B cell (primary cell): ENCODE results near the gene PAX6. TPM values are rescaled to one million over a fixed set of nuclear protein-coding genes. Genes with fewer than 3 reads are reported as not detected.

Experiments
- ATAC-seq: fragments of 200-7000 bp; cut with Tn5 transposase; one replicate; pipeline ENCODE4 v1.10.0; 2021; ENCODE audit warnings: low read depth, mild to moderate bottlenecking, moderate number of reproducible peaks, moderate library complexity
- CTCF ChIA-PET: fragments of 350-600 bp; sonication (Branson Sonifier 250); formaldehyde crosslinking; loops from one replicate; lab custom pipeline; 2021; ENCODE audit warnings: antibody characterized with exemption, inconsistent platforms; lab: Charles Lee
- POLR2A ChIA-PET: fragments of 350-600 bp; sonication (Branson Sonifier 250); formaldehyde crosslinking; loops from one replicate; lab custom pipeline; 2021; ENCODE audit warnings: antibody characterized with exemption; lab: Charles Lee
- DNase-seq: peaks from one replicate; pipeline ENCODE4 v3.0.0; 2013
- H2AFZ ChIP-seq: 2 replicates; pipeline ENCODE4 v1.6.1; 2012; ENCODE audit warnings: mild to moderate bottlenecking, low read depth, low read length; ENCODE audit not compliant: insufficient read depth, poor library complexity, severe bottlenecking
- H3K27ac ChIP-seq, 2 donors: 1 replicate in 1 of 2; 2 replicates in 1 of 2; pipeline ENCODE4 v1.5.1; 2012 to 2013; ENCODE audit warnings: low read length in 2 of 2, mild to moderate bottlenecking in 2 of 2, moderate library complexity in 1 of 2
- H3K27me3 ChIP-seq, 4 experiments: fragments of 200-600 bp in 1 of 4; sonication (generic) in 1 of 4; replicated peaks in 1 of 4; 1 replicate in 2 of 4; 2 replicates in 2 of 4; pipeline versions ENCODE4 v1.6.1 to v1.7.0; 2013 to 2016; ENCODE audit warnings: low read length in 3 of 4, mild to moderate bottlenecking in 2 of 4, mixed read lengths in 1 of 4, moderate library complexity in 1 of 4; ENCODE audit not compliant: insufficient read depth in 4 of 4, control insufficient read depth in 3 of 4; ENCODE audit errors: control extremely low read depth in 1 of 4
- H3K36me3 ChIP-seq, 2 experiments: replicated peaks in 1 of 2; 1 replicate in 1 of 2; 2 replicates in 1 of 2; pipeline versions ENCODE4 v1.6.1 to v1.7.1; 2013; ENCODE audit warnings: low read length in 1 of 2; ENCODE audit not compliant: insufficient read depth in 2 of 2, control insufficient read depth in 1 of 2; ENCODE audit errors: control extremely low read depth in 1 of 2, extremely low read depth in 1 of 2
- H3K4me1 ChIP-seq, 2 donors: fragments of 200-600 bp in 1 of 2; sonication (generic) in 1 of 2; 1 replicate in 1 of 2; 2 replicates in 1 of 2; pipeline versions ENCODE4 v1.5.1 to v1.6.1; 2013 to 2017; ENCODE audit warnings: low read length in 2 of 2; ENCODE audit not compliant: control insufficient read depth in 2 of 2, insufficient read depth in 2 of 2
- H3K4me2 ChIP-seq: replicated peaks from 2 replicates; pipeline ENCODE3; 2012; ENCODE audit warnings: mild to moderate bottlenecking, low read depth, low read length; ENCODE audit not compliant: poor library complexity, severe bottlenecking
- H3K4me3 ChIP-seq, 5 experiments: fragments of 200-600 bp in 1 of 5; sonication (generic) in 1 of 5; 1 replicate in 3 of 5; 2 replicates in 2 of 5; pipeline versions ENCODE4 v1.5.1 to v1.7.0; 2011 to 2016; ENCODE audit warnings: low read length in 4 of 5, mild to moderate bottlenecking in 4 of 5, low read depth in 2 of 5, control low read depth in 1 of 5, moderate library complexity in 1 of 5; ENCODE audit not compliant: insufficient read depth in 1 of 5; ENCODE audit errors: control extremely low read depth in 1 of 5, extremely low read depth in 1 of 5
- H3K79me2 ChIP-seq: fragments of 200-600 bp; sonication (generic); one replicate; pipeline ENCODE4 v1.6.0; 2016; ENCODE audit warnings: low read length; ENCODE audit not compliant: control insufficient read depth, insufficient read depth
- H3K9ac ChIP-seq: fragments of 200-600 bp; sonication (generic); 2 replicates; pipeline ENCODE4 v1.6.1; 2017; ENCODE audit warnings: mild to moderate bottlenecking, low read length, moderate library complexity
- H3K9me3 ChIP-seq, 3 donors: one replicate each; pipeline versions ENCODE4 v1.6.1 to v1.7.1; 2013; ENCODE audit warnings: low read length in 2 of 3; ENCODE audit not compliant: control insufficient read depth in 2 of 3, insufficient read depth in 1 of 3; ENCODE audit errors: control extremely low read depth in 1 of 3
- H4K20me1 ChIP-seq: 2 replicates; pipeline ENCODE4 v1.6.0; 2012; ENCODE audit warnings: mild to moderate bottlenecking, low read length; ENCODE audit not compliant: insufficient read depth, control insufficient read depth, poor library complexity, severe bottlenecking
- H3K27ac Mint-ChIP-seq: one replicate; pipeline ENCODE4 v1.8.0; 2021; ENCODE audit warnings: mixed read lengths
- H3K27me3 Mint-ChIP-seq: one replicate; pipeline ENCODE4 v1.8.0; 2021; ENCODE audit warnings: mixed read lengths
- H3K4me1 Mint-ChIP-seq: one replicate; pipeline ENCODE4 v1.8.0; 2021; ENCODE audit warnings: mixed read lengths
- H3K4me3 Mint-ChIP-seq: one replicate; pipeline ENCODE4 v1.8.0; 2021; ENCODE audit warnings: mixed read lengths
- H3K9me3 Mint-ChIP-seq: one replicate; pipeline ENCODE4 v1.8.0; 2022; ENCODE audit warnings: mixed read lengths; ENCODE audit not compliant: insufficient read depth
- CTCF ChIP-seq: fragments of 200-600 bp; IDR thresholded peaks from one replicate; pipeline ENCODE4 v1.8.0; 2022; ENCODE audit warnings: antibody characterized with exemption, mild to moderate bottlenecking
- EZH2 ChIP-seq: IDR thresholded peaks from 2 replicates; pipeline ENCODE4 v1.6.1; 2012; ENCODE audit warnings: borderline replicate concordance, low read depth, mild to moderate bottlenecking, moderate library complexity, low read length; ENCODE audit not compliant: insufficient read depth, poor library complexity, severe bottlenecking
- WGBS: methylation state at CpG from one replicate; pipeline ENCODE4 v1.1.5; 2013; ENCODE audit warnings: missing lambda C conversion rate; ENCODE audit not compliant: insufficient coverage; 5-methylcytosine and 5-hydroxymethylcytosine counted together
- intact Hi-C: fragments of 100-400 bp; cut with micrococcal nuclease; formaldehyde crosslinking; loops from one replicate; pipeline ENCODE4 v1.10.0; 2022
- polyA plus RNA-seq: library from polyadenylated mRNA; depleted of rRNA; stranded (reverse); fragments of >200 nt; gene quantifications from 2 replicates; pipeline ENCODE4 v1.2.3, GENCODE V29; 2012
- total RNA-seq, 2 donors: library from RNA; stranded (reverse); fragments of 120-200 nt in 1 of 2; gene quantifications; 1 replicate in 1 of 2; 2 replicates in 1 of 2; pipeline versions ENCODE4 v1.2.3 to v1.2.4, GENCODE V29; 2013 to 2022

PAX6 gene
- total and polyA plus RNA-seq, 2 donors (not counting 1 experiment from before 2014, with no cell fraction given), result not detected

DNA sequence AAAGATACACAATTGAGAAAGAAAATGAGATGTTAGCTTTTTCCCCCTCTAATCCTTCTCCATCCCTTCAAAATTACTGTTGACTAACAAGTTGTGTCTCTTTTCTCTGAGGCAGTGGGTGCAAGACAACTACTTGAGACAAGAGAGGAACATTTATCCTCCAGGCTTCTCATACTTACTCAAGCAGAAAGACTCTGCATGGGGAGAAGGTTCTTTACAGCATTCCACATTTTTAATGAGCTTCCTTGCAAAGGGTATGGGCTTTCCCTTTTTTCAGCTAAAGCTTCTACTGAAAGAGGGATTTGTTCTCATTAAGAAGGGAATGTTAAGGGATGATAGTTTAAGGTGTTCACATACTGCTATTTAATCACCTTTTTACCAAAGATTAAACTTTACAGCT is 47.8 kb downstream of the PAX6 start:
- TF ChIP-seq EZH2, result no peak
- no peak for TF ChIP-seq CTCF
- ChIA-PET POLR2A (no interaction called here), CTCF (no interaction called here)
- H2AFZ ChIP-seq, result no peak overlapping the region
- no peaks in the 10 kb centered on the region for H3K9me3 ChIP-seq
- no peaks in the 10 kb centered on the region for H3K27me3 ChIP-seq
- ATAC-seq (no peak), DNase-seq (no peak)
- Mint-ChIP-seq H3K4me3 (no peak overlapping the region), H3K9me3 (no peaks in the 10 kb centered on the region), H3K4me1 (no peaks in the 10 kb centered on the region), H3K27me3 (no peaks in the 10 kb centered on the region), H3K27ac (no peak overlapping the region)
- H3K4me1 ChIP-seq, result no peaks in the 10 kb centered on the region
- no peak overlapping the region for H3K4me3 ChIP-seq
- no peaks in the 10 kb centered on the region for H3K79me2 ChIP-seq
- no peak overlapping the region for H3K4me2 ChIP-seq
- H3K36me3 ChIP-seq, result no peaks in the 10 kb centered on the region
- H3K27ac ChIP-seq, result no peak overlapping the region
- intact Hi-C loops, result no loop called here
- H3K9ac ChIP-seq, result no peak overlapping the region
- H4K20me1 ChIP-seq, result no peaks in the 10 kb centered on the region

DNA sequence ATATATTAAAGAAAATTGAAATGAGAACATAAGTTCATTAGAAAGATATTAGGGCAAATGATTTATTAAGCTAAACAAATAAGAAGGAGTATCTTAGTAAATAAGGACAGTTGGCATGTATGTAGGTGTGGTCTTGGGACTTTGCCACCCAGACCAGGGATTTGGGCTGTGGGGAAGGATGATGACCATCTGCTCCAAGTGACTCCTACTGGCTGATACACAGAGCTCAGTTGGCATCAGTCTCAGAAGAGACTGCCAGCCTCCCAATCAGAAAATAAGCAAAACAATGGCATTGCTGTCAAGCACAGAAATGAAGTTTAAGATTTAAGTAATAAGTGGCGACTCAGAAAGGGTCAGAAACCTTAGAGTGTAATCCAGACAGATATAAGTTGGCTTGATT is 49.5 kb downstream of the PAX6 start:
- Histone ChIP-seq H3K27me3 (no peaks in the 10 kb centered on the region), H3K9me3 (no peaks in the 10 kb centered on the region), H3K27ac (no peak overlapping the region), H3K79me2 (no peaks in the 10 kb centered on the region), H3K9ac (no peak overlapping the region), H3K36me3 (no peaks in the 10 kb centered on the region), H3K4me1 (no peaks in the 10 kb centered on the region), H3K4me3 (no peak overlapping the region), H4K20me1 (no peaks in the 10 kb centered on the region), H3K4me2 (no peak overlapping the region), H2AFZ (no peak overlapping the region)
- no peak for TF ChIP-seq EZH2
- no peak for TF ChIP-seq CTCF
- CTCF ChIA-PET, result no interaction called here
- 83% methylated on average over 1 of the region's 1 CpG for WGBS
- intact Hi-C loops, result no loop called here
- no peaks in the 10 kb centered on the region for H3K27me3 Mint-ChIP-seq
- no peak for DNase-seq
- H3K9me3 Mint-ChIP-seq, result no peaks in the 10 kb centered on the region
- ATAC-seq, result no peak
- no peak overlapping the region for H3K4me3 Mint-ChIP-seq
- no peak overlapping the region for H3K27ac Mint-ChIP-seq
- H3K4me1 Mint-ChIP-seq, result no peaks in the 10 kb centered on the region
- POLR2A ChIA-PET, result no interaction called here
